BJ (cell line): ENCODE measurements around the gene PRKCZ. TPM values are rescaled to one million over a fixed set of nuclear protein-coding genes. Genes with fewer than 3 reads are reported as not detected.
A peak's percentile ranks its signal among the peaks of the same experiment; 100 is the strongest.

Experiments
- CTCF ChIA-PET: fragments of 350-600 bp; formaldehyde crosslinking; extraction: SDS; loops from one replicate; lab custom pipeline; 2021; ENCODE audit warnings: antibody characterized with exemption, inconsistent platforms; lab: Yijun Ruan, JAX
- POLR2A ChIA-PET: fragments of 300-600 bp; sonication (Branson Sonifier 250); formaldehyde crosslinking; extraction: SDS; loops from one replicate; lab custom pipeline; 2021; ENCODE audit warnings: antibody characterized with exemption; lab: Charles Lee
- DNase-seq: peaks from one replicate; pipeline ENCODE4 v3.0.0-alpha.2; 2011; ENCODE audit warnings: low read depth
- H3K27me3 ChIP-seq: 2 replicates; pipeline ENCODE4 v1.6.0; 2011; ENCODE audit warnings: low read length; ENCODE audit not compliant: control insufficient read depth, insufficient read depth
- H3K36me3 ChIP-seq: 2 replicates; pipeline ENCODE4 v1.5.1; 2011; ENCODE audit warnings: low read length; ENCODE audit not compliant: control insufficient read depth, insufficient read depth
- H3K4me3 ChIP-seq: 2 replicates; pipeline ENCODE4 v1.5.1; 2011; ENCODE audit warnings: low read depth, mild to moderate bottlenecking, control low read depth, low read length
- polyA plus RNA-seq: library from polyadenylated mRNA; depleted of rRNA; stranded (reverse); fragments of >200 nt; gene quantifications from 2 replicates; pipeline ENCODE4 v1.2.3, GENCODE V29; 2011
- TF ChIP-seq, protein P1 (sequence below): IDR thresholded peaks from 2 replicates; pipeline ENCODE4 v1.5.1; 2011; ENCODE audit warnings: low read depth, mild to moderate bottlenecking, control low read depth, inconsistent platforms, low read length, moderate library complexity; ENCODE audit not compliant: insufficient read depth

PRKCZ gene
- polyA plus RNA-seq, 1 experiment = 2.3 TPM

- POLR2A ChIA-PET = no interaction called here
- no peak overlapping the region for H3K4me3 ChIP-seq
- CTCF ChIA-PET = interaction anchor here (13.2 kb wide), 1 partner anchor 183 kb away, joined by 328 read pairs; no protein-coding TSS in a partner anchor
- no peak for DNase-seq
- no peaks in the 10 kb centered on the region for H3K27me3 ChIP-seq
- H3K36me3 ChIP-seq = no peaks in the 10 kb centered on the region
- TF ChIP-seq, protein P1, sequence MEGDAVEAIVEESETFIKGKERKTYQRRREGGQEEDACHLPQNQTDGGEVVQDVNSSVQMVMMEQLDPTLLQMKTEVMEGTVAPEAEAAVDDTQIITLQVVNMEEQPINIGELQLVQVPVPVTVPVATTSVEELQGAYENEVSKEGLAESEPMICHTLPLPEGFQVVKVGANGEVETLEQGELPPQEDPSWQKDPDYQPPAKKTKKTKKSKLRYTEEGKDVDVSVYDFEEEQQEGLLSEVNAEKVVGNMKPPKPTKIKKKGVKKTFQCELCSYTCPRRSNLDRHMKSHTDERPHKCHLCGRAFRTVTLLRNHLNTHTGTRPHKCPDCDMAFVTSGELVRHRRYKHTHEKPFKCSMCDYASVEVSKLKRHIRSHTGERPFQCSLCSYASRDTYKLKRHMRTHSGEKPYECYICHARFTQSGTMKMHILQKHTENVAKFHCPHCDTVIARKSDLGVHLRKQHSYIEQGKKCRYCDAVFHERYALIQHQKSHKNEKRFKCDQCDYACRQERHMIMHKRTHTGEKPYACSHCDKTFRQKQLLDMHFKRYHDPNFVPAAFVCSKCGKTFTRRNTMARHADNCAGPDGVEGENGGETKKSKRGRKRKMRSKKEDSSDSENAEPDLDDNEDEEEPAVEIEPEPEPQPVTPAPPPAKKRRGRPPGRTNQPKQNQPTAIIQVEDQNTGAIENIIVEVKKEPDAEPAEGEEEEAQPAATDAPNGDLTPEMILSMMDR = no peak
These were observed 146.9 kb downstream of the PRKCZ start for GRCh38 chr1:2196901-2197638.

- POLR2A ChIA-PET = no interaction called here
- no peak overlapping the region for H3K4me3 ChIP-seq
- H3K36me3 ChIP-seq = no peaks in the 10 kb centered on the region
- CTCF ChIA-PET = interaction anchor here (13.2 kb wide), 1 partner anchor 182 kb away, joined by 328 read pairs; no protein-coding TSS in a partner anchor
- DNase-seq = no peak
- H3K27me3 ChIP-seq = no peaks in the 10 kb centered on the region
- TF ChIP-seq, protein P1 = no peak
These were observed 147.5 kb downstream of the PRKCZ start for GRCh38 chr1:2197707-2198165.

DNA sequence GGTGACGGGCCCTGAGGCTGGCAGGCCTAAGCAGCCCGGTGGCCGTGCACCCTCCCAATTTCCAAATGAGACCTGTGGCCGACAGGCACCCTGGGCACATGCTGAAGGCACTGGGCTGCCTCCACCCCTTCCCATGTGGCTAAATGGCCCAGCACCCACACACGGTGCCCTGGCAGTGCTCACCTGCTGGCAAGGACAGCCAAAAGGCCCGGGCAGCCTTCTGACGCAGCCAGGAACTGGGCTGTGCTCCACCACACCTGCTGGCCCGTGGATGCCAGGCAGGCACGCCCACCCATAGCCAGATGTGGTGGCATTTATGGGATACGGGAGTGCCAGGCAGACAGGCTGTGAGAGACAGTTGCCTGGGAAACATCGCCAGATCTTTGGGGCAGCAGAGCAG, 148.4 kb downstream of the PRKCZ start:
- H3K4me3 ChIP-seq = no peak overlapping the region

DNA sequence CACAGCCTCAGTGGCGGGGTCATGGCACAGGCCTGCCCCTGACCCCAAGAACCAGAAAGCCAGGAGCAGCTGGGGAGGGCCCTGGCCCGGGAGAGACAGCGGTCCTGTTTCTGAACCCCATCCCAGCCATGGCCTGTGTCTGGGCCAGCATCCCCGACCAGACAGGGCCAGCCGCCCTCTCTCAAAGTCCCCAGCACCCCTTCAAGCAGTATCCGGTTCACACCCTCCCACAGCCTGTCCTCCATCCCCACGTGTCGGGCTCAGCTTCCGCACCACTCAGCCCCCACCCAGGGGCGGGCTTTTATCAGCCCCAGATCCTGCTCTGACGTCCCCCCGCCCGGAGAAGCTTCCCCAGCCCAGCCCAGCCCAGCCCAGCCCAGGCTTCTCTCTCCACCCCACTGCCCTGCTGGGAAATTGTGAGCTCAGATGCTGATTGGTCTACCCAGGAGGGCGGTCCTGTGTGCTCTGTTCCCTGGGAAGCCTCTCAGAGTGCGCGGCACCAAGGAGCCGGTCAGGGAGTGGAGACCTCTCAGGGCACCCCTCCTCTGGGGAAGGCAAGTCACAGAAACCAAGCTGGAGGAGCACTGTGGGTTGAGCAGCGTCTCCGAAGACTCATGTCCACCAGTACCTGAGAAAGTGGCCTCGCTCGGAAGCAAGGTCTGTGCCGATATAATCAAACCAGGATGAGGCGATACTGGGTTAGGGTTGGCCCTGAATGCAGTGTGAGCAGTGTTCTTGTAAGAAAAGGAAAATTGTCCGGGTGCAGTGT, 149.0 kb downstream of the PRKCZ start:
- TF ChIP-seq, protein P1 = 0 out of 2 replicates have a peak, but pooled peaks have one; percentile 18
- Histone ChIP-seq H3K36me3 (no peaks in the 10 kb centered on the region), H3K4me3 (peak overlapping the region; percentile 32), H3K27me3 (no peaks in the 10 kb centered on the region)
- ChIA-PET CTCF (interaction anchor here (0.6 to 13.2 kb wide), 7 partner anchors 10 to 209 kb away, joined by 3 to 328 read pairs (median 4); partner anchors contain the start of genes MORN1 and RER1), POLR2A (interaction anchor here (0.6 kb wide), 4 partner anchors 71 to 334 kb away, joined by 3 to 26 read pairs (median 13); no protein-coding TSS in a partner anchor)
- DNase-seq = peak; percentile 74

More for the DNA sequence above, 148.4 kb downstream of the PRKCZ start:
- ChIA-PET POLR2A (no interaction called here), CTCF (interaction anchor here (0.7 to 13.2 kb wide), 5 partner anchors 9 to 193 kb away, joined by 3 to 328 read pairs (median 4); partner anchors contain the start of genes MORN1 and RER1)
- TF ChIP-seq, protein P1 = no peak
- Histone ChIP-seq H3K36me3 (no peaks in the 10 kb centered on the region), H3K27me3 (no peaks in the 10 kb centered on the region)
- no peak for DNase-seq
